IMR-90 (cell line): ENCODE results near the gene MAPK1.

Source experiments
- CTCF ChIP-seq: conservative IDR thresholded peaks from 2 replicates; pipeline ENCODE4 v1.5.1; 2012; ENCODE audit warnings: mild to moderate bottlenecking, low read depth, low read length, improper control_type of control experiment
- SMC3 ChIP-seq: fragments of 150-350 bp; IDR thresholded peaks from 2 replicates; pipeline ENCODE4 v1.6.1; 2016; ENCODE audit warnings: low read depth, mild to moderate bottlenecking, antibody characterized with exemption, low read length, moderate library complexity

DNA sequence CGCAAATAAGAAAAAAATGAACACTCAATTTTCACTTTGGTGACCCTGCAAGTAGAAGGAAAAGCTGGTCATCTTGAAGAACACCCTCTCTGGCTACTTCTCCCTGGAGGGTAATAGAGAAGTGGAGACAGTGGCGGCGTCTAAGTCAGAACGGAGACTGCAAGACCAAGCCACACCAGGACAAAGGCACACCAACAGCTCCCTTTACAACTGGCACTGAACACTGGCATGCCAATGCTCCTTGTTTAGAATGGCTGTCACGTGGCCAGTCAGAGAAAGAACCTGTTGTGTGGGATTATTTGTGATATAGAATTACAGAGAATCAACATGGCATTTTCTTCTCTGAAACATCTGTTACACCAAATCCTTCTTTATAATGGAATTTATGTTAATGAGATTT lies 70.6 kb downstream of the MAPK1 start:
- TF ChIP-seq CTCF (no peak), SMC3 (no peak)
